Body of pancreas (tissue), 4 donors: Measurements from ENCODE around the gene GPR75.

Source experiments
- POLR2A ChIP-seq, 3 donors: fragments of 450-650 bp; IDR thresholded peaks; one replicate each; pipeline ENCODE4 v1.6.1; 2016; ENCODE audit warnings: antibody characterized with exemption in 3 of 3, mild to moderate bottlenecking in 2 of 3
- TF ChIP-seq, protein P1 (sequence below), 7 experiments: fragments of 450-650 bp in 4 of 7; fragments of 200-600 bp in 3 of 7; sonication (generic) in 3 of 7; IDR thresholded peaks; one replicate each; pipeline ENCODE4 v1.5.1; 2016 to 2019; ENCODE audit warnings: antibody characterized with exemption in 7 of 7

- TF ChIP-seq POLR2A (IDR thresholded peaks at IDR 0.05): no peak
- TF ChIP-seq, protein P1, sequence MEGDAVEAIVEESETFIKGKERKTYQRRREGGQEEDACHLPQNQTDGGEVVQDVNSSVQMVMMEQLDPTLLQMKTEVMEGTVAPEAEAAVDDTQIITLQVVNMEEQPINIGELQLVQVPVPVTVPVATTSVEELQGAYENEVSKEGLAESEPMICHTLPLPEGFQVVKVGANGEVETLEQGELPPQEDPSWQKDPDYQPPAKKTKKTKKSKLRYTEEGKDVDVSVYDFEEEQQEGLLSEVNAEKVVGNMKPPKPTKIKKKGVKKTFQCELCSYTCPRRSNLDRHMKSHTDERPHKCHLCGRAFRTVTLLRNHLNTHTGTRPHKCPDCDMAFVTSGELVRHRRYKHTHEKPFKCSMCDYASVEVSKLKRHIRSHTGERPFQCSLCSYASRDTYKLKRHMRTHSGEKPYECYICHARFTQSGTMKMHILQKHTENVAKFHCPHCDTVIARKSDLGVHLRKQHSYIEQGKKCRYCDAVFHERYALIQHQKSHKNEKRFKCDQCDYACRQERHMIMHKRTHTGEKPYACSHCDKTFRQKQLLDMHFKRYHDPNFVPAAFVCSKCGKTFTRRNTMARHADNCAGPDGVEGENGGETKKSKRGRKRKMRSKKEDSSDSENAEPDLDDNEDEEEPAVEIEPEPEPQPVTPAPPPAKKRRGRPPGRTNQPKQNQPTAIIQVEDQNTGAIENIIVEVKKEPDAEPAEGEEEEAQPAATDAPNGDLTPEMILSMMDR (IDR thresholded peaks at IDR 0.05): no peak
Observed at GRCh38 chr2:53842891-53843290, 16.9 kb downstream of the GPR75 start.
